Right renal pelvis (tissue), 4 donors: ENCODE data around the gene EIPR1. TPM values are rescaled to one million over a fixed set of nuclear protein-coding genes. Genes with fewer than 3 reads are reported as not detected.
"Not testable (repeated sequence)": the region's sequence is repeated elsewhere in the genome, so short reads cannot be mapped to it uniquely, and the experiment has no call there.

Source experiments
- DNase-seq, 4 donors: peaks; one replicate each; pipeline ENCODE4 v3.0.0-alpha.2; 2013; ENCODE audit warnings: low read depth in 4 of 4, low spot score in 3 of 4, missing footprints in 1 of 4
- polyA plus RNA-seq, 4 donors: library from polyadenylated mRNA; unstranded; fragments of 120-200 nt; gene quantifications; one replicate each; pipeline ENCODE4 v1.2.1, GENCODE V29; 2013; ENCODE audit not compliant: insufficient read length in 4 of 4

Gene EIPR1
- polyA plus RNA-seq, 4 donors: 25.4 to 26.1 (median 25.6) TPM

- no peak for DNase-seq
Observed at GRCh38 chr2:3184167-3184566, 193.5 kb downstream of the EIPR1 start.

DNA sequence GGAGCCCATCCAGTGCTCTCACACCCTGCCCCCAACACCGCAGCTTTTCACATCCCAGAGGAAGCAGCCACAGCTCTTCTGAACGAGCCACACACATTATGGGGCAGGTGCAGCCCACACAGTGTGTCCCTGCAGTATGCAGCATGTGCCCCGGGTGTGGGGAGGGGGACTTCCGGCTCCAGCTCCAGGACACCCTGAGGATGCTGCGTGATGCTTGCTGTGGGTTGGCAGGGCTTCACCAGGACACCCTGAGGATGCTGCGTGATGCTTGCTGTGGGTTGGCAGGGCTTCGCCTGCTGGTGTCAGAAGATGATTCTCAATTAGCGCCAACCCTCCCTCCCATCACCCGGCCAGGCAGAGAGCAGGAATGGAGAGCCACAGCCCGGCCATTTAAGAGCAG is 193.9 kb downstream of the EIPR1 start:
- DNase-seq: no peak

DNA sequence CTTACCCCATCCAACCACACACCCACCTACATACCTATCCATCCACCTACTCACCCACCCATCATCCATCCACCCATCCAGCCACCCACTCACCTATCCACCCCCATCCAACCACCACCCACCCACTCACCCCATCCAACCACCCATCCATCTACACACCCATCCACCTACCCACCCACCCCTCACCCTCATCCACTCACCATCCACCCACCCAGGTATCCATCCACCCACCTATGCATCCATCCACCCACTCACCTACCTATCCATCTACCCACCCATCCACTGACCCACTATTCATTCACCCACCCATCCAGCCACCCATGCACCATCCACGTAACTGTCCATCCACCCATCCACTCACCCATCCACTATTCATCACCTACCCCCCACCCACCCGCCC is 194.8 kb downstream of the EIPR1 start:
- no peak for DNase-seq

DNA sequence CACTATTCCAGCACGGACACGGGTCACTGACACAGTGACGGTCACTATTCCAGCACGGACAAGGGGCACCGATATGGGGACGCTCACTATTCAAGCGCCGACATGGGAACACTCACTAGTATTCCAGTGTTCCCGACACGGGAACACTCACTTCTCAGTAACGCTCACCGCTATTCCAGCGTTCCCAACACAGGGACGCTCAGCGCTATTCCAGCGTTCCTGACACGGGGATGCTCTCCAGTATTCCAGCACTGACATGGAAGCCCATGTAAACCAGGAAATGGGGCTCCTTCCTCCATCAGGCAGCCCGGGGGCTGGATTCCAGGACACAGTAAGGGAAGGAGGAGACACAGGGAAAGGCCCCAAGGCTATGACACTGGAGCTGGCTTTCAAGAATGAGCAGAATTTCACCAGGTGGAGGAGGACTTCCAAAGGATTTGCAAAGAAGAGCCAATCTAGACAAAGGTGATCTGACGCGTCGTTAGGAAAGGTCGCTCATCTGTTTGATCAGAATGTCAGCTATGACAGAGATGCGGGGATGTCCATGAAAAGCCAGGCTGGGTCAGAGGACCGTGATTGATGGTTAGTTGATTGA is 196.1 kb downstream of the EIPR1 start:
- DNase-seq: no peak

DNA sequence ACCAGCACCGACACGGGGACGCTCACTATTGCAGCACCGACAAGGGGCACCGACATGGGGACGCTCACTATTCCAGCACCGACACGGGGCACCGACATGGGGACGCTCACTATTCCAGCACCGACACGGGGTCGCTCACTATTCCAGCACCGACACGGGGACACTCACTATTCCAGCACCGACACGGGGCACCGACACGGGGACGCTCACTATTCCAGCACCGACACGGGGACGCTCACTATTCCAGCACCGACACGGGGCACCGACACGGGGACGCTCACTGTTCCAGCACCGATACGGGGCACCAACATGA is 196.8 kb downstream of the EIPR1 start:
- not testable (repeated sequence) for DNase-seq

DNA sequence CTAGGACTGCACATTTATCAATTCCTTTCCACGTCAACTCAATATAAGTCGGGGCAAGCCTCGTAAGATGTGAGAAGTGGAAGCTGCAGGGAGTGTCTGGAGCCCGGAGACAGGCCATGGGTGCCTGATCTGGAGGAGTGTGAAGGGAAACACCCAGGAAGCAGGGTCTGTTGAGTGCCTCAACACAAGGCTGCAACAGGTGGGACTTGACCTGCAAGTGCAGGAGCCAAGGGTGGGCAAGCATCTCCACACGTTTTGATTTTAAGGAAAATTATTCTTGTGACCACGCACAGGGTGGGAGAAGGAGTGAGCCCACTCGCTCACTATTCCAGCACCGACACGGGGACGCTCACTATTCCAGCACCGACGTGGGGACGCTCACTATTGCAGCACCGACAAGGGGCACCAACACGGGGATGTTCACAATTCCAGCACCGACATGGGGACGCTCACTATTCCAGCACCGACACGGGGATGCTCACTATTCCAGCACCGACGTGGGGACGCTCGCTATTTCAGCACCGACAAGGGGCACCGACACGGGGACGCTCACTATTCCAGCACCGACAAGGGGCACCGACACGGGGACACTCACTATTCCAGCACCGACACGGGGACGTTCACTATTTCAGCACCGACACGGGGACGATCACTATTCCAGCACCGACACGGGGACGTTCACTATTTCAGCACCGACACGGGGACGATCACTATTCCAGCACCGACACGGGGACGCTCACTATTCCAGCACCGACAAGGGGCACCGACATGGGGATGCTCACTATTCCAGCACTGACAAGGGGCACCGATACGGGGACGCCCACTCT is 197.3 kb downstream of the EIPR1 start:
- no peak for DNase-seq

- no peak for DNase-seq
Observed at GRCh38 chr2:3179626-3180025, 198.0 kb downstream of the EIPR1 start.

DNA sequence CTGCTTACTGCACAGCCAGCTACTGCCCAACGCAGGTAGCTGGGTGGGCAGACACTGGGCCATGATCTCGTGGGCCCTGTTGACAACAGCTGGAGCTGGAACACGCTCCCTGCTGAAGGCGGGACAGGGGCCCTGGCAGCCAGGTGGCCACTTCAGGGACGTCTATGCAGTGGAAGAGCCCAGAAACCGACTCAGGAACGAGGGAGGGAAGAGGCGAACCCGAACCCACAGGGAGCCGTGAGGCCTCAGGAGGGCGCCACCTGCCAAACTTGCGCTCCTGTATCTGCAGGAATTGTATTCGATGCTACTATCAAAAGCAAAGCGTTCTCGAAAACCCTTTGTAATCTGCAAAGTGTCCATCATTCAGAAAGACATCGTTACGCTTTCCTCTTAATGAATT is 198.4 kb downstream of the EIPR1 start:
- DNase-seq: no peak

GRCh38 chr2:3178578-3179031 is 199.0 kb downstream of the EIPR1 start:
- no peak for DNase-seq

- DNase-seq: no peak
Observed at GRCh38 chr2:3177891-3178577, 199.6 kb downstream of the EIPR1 start.

GRCh38 chr2:3176869-3177255 is 200.8 kb downstream of the EIPR1 start:
- no peak for DNase-seq

DNA sequence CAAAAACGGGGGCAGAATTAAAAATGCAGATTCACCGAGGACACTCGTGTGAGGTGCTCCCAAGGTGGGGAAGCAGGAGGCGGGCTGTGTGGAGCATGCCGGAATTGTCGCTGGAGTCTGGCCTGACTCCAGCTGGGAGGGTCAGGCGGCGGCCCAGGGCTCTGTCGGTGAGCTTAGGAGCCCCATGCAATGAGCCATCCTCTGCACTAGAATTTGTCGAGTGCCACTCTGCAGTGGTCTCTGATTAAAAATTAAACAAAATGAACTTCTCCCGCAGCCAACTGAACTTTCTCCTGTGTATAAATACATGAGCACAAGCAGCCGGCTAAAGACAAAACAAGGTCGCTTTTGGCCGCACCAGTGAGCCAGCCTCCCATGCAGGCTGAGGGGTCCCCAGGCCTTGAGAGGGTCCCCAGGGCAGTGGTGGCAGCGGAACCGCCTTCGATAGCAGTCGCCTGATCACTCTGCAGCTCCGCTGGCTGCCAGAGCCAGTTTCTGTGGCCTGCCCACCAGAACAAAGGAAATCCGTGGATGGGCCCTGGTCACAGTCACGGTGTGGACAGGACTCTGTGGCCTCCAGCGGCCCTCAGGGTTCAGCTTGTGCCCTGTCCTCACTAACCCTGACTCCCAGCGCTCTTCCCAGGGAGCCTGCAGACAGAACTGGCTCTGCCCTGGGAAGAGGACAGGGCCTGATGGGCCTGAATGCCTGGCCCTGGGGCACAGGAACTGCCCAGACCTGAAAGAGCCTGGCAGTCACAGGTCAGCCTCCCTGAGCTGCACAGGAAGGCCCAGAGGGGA is 201.3 kb downstream of the EIPR1 start:
- DNase-seq: no peak

- DNase-seq: no peak
Observed at GRCh38 chr2:3175568-3175955, 202.1 kb downstream of the EIPR1 start.

DNA sequence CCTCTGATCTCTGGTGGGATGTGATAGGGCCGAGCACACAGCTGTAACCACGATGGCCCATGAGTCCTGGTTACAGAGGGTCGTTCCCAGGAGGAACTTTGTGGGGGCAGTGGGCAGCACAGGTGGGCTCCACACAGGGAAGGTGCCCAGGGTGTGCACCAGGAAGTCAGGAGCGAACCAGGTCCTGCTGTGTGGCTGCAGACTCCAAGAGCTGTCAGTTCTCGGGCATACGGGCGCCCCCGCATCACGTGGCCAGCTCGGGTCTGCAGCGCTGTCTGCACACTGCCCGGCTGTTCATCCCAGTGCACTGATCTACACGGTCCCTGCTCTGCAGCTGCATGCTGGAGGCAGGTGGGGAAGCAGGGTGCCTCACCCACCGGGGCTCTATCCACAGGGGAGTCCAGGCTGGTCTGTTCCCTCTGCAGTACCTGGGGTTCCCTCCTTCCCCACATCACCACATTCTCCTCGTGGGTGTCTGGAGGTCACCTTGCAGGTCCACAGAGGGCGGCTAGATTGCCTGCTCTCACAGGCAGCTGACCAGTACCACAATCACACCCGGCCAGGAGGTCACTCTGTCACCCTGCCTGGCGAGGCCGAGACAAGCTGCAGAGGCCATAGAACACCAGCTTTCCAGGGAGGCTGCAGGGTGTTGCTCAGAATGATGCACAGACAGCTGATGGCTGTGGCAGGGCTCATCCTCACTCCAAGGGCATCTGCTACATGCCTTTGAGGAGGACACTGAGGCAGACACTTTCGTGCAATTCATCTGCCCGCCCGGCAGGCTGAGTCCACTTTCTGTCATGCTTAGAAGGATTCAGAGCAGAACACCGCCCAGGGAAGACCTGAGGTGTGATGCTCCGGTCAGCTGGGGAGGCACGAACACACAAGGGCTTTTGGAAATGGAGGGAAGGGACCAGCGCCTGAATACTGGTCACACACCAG is 202.7 kb downstream of the EIPR1 start:
- DNase-seq: no peak

DNA sequence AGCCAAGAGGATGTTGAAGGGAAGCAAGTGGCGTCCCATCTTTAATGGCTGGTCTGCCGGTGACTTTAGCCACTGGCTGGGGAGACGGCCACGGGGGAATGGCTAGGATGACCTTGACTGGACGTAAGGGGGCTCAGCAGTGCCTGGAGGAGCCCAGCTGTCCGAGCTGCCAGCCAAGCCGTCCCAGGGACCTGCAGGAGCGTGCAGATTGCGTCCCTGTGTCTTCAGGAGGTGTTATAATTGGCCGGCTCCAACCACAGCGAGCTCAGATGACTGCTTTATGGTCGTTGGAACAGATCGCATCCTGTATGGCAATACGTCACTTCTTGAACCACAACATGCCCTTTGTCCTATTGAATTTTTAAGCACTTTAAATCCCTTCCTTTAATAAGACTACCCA is 204.6 kb downstream of the EIPR1 start:
- no peak for DNase-seq

DNA sequence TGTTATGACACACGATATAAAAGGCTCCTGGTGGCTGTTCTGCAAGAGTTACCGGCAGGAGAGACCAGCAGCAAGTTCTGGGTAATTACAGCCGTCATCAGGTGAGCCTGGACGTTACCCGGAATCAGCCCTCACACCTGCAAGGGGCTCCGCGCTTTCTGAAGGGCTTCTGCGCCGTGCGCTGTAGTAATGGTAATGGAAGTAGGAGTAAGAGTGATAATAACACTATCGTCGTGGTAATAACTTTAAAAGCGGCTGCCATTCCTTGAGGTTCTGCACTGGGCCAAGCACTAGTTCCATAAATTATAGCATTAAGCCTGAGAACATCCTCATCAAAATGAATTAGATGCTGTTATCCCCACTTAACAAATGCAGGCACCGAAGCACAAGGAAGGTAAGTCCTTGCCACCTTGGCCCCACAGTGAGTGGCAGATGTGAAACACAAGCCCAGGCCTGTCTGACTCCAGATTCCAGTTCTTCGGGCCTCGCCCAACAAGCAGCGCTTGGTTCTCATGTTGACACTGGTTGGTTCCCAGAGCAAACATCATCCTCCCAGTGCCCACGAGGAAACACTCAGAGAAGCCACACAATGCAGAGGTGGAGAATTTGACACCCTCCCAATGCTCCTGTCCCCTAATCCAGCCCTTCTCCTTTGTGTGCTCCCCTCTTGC is 205.2 kb downstream of the EIPR1 start:
- DNase-seq: no peak

DNA sequence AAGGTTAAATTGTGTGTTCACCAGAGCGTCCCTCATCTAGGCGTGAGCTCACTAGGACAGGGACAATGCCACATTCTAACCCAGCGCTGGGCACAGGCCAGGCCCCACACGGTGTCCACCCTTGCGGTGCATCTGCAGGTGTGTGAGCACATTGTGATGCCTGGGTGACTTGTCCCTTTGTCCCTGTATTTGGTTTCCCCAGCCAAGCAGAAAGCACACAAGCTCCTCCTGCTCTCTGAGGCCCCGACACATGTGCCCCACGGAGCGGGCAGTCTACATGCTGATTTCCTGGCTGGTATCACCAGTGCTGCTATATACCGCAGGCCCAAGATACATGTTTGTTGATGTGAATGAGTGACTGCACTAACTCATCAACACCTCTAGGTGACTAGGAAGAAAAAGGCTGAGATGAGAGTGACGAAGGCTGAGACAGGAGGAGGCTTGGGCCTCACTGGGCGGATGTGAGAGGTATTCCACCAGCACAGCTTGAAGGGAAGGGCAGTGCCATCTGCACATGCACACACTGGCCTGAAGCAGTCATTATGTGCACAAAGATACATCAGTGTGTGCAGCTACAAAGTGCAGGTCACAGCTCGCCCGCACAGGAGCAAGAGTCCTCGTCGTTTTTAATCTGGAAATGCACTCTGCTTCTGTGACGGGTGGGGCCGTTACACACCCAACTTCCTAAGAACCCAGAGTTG is 205.9 kb downstream of the EIPR1 start:
- no peak for DNase-seq

DNA sequence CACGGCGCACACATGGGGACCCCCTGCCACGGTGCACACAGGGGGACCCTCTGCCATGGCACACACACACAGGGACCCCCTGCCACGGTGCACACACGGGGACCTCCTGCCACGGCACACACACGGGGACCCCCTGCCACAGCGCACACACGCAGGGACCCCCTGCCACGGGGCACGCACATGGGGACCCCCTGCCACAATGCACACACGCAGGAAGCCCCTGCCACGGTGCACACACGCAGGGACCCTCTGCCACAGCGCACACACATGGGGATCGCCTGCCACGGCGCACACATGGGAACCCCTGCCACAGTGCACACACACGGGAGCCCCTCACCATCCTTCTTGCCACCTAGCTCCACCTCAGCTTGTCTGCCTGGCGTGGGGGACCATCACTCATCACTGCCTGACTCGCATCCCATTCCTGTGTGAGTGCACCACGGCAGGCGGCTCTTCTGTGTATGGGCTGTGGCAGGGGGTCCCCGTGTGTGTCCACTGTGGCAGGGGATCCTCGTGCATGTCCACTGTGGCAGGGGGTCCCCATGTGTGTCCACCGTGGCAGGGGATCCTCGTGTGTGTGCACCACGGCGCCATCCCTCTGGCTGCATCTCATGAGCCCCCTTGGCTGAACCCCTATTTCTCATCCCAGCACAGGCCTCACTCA is 206.7 kb downstream of the EIPR1 start:
- DNase-seq: no peak
